GM12872 (cell line): ENCODE data around the gene ARHGEF10L.

Experiments used
- CTCF ChIP-seq: IDR thresholded peaks from 3 replicates; pipeline ENCODE4 v1.5.1; 2011; ENCODE audit warnings: low read depth, mild to moderate bottlenecking, low read length, moderate library complexity; ENCODE audit not compliant: insufficient read depth

Gene ARHGEF10L

GRCh38 chr1:17658837-17659236 lies 119.3 kb downstream of the ARHGEF10L start:
- TF ChIP-seq CTCF: no peak

- TF ChIP-seq CTCF: peak; percentile 92
Measured at GRCh38 chr1:17661546-17662157, 122.2 kb downstream of the ARHGEF10L start.

- no peak for TF ChIP-seq CTCF
Measured at GRCh38 chr1:17662296-17662695, 122.8 kb downstream of the ARHGEF10L start.

GRCh38 chr1:17662786-17663185 lies 123.3 kb downstream of the ARHGEF10L start:
- no peak for TF ChIP-seq CTCF

- no peak for TF ChIP-seq CTCF
Measured at GRCh38 chr1:17663646-17664045, 124.1 kb downstream of the ARHGEF10L start.

- no peak for TF ChIP-seq CTCF
Measured at GRCh38 chr1:17664322-17664721, 124.8 kb downstream of the ARHGEF10L start.

- no peak for TF ChIP-seq CTCF
Measured at GRCh38 chr1:17665054-17665453, 125.6 kb downstream of the ARHGEF10L start.
